ENCODE measurements around the gene DGCR8.

DGCR8 gene

GRCh38 chr22:20093418-20094196 is 13.6 kb downstream of the DGCR8 start:
- no peak for DNase-seq

GRCh38 chr22:20094197-20094807 is 14.3 kb downstream of the DGCR8 start:
- no peak for DNase-seq

GRCh38 chr22:20095521-20095920 is 15.5 kb downstream of the DGCR8 start:
- no peak for DNase-seq

GRCh38 chr22:20096574-20097420 is 16.8 kb downstream of the DGCR8 start:
- no peak for DNase-seq

DNA sequence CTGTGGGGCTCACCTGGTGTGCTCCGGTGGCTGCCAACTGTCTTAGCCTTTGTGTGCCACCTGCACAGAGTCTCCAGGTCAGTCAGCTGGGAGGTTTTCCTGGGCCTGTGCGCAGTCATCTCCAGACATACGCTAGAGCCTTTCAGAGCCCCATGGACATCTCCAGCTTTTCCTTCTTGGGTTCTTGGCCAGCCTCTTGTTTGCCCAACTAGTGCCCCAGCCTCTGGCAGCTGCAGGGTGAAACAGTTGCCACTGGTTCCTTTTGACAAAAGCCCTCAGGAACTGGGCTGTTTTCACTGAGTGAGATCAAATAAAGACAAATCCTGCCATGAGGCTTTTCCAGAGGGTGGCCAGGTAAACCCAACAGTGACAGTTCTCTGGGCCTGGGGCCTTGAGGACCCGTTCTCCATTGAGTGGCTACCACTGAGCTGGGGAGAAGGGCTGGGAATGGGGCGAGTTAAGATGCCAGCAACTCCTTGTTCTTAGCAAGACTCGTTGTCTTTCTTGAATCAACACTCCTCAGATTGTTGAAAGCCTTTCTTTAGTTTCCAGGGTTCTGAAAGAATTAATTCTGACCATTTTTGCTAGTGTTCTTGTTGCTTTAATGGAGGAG is 19.2 kb downstream of the DGCR8 start:
- DNase-seq = no peak

DNA sequence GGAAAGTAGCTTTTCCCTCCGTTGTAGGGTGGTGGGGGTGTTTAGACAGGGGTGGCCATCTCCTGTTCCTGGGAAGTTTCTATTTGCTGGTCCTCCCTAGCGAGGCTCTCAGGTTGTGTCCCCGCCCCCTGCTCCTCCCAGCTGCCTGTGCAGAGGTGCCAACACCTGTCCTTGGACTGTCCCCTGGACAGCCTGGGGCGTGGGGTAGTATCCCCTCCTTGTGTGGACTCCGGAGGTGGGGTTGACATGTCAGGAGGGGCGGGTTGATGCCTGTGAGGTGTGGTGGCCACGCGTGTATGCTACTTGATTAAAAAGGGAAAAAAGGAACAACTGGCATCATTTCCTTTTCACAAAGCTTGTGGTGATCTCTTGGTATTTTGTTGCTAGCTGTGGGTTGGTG is 21.6 kb downstream of the DGCR8 start:
- no peak for DNase-seq

- DNase-seq = no peak
These were observed 22.3 kb downstream of the DGCR8 start for GRCh38 chr22:20102203-20102780.

- DNase-seq = no peak
These were observed 25.6 kb downstream of the DGCR8 start for GRCh38 chr22:20105456-20106204.

DNA sequence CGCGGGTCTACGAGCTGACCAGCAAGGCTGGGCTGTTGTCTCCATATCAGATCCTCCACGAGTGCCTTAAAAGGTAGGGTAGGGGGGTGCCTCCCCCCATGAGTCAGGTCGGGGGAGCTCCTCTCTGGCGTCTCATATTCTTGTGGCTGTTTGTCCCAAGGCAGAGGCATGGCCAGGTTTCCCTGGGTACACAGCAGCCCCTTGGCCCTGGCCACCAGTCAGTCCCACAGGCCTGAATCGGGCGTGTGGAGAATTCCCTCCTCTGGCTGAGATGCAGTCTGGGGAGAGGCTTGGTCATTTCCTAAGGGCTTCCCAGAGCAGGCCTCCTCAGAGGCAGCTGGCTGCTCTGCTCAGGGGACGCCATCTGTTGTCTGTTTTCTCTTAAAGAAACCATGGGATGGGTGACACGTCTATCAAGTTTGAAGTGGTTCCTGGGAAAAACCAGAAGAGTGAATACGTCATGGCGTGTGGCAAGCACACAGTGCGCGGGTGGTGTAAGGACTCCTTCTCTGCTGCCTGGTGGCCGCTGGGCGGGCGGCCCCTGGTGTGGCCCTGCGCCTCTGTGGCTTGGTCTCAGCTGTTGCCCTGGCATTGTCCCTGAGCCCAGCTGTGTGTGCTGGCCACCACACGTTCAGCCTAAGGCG is 26.3 kb downstream of the DGCR8 start:
- DNase-seq = no peak

DNA sequence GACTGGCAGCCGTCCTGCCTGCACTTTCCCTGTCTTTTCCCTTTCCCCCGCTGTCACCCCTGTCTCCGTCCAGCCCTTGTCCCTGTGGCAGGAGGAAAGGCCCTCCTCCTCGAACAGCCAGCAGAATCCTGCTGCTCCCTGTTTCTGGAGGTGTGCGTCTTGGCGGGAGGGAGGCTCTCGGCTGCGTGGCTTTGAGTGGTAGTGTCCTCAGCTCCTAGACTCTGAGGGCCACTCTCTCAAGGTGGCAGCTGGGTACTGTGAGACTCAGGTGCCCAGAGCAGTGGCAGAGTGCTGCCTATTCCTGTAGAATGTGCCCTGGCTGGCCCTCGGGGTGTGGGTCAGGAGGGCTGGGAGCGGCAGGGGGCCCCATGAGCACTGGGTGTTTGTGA is 26.8 kb downstream of the DGCR8 start:
- DNase-seq = no peak

GRCh38 chr22:20107471-20107901 is 27.4 kb downstream of the DGCR8 start:
- no peak for DNase-seq

DNA sequence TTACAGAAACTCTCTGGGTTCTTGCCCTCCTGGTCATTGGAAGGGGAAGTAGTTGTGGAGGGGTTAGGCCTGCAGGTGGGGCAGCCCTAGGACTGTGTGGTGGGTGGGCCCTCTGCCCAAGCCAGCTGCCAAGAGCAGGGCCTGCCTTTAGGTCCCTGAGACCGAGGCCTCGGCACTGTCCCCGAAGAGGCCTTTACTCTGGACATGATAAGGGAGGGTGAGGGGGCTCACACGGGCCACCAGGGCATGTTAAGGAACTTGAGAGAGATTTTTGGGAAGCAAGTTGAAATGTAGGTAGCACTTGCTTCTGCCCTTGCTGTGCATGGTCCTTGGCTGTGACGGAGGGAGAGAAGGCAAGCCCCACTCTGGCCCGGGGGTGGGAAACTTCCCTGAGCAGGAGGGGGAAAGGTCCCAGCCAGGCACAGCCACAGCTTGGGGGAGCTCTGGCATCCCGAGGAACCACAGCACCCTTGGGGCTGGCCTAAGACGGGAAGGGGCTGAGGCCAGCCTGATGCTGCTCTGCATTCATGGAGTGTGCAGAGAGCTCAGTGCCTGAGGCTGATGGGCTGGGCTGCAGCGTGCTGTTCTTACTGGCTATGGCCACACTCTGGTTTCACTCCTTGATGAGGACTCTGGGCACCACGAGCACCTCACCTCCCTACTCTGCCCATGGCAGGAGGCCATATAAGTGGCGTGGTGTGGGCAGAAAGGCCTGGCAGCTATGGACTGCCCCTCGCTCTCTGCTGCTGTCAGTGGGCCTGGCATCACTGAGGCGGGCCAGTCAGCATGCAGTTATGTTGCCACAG is 28.1 kb downstream of the DGCR8 start:
- DNase-seq = no peak

DNA sequence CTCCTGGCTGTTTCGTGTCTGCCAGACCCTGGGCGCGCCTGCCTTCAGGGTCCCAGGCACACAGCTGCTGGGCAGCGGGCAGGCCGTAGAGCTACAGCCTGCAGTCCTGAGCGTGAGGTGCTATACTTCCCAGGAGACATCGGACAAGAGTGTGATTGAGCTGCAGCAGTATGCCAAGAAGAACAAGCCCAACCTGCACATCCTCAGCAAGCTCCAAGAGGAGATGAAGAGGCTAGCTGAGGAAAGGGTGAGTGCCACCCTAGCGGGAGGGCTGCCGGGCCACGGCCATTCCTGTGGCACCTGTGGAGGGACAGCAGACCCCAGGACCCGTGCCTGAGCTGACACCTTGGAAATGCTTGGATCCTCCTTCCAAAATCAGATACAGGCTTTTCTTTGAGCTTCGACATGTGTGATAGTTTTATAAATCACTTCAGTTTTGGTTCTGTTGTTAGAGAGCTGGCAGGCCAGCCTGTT is 28.8 kb downstream of the DGCR8 start:
- no peak for DNase-seq

GRCh38 chr22:20109411-20110358 is 29.6 kb downstream of the DGCR8 start:
- DNase-seq = no peak

GRCh38 chr22:20110359-20110985 is 30.4 kb downstream of the DGCR8 start:
- DNase-seq = no peak

DNA sequence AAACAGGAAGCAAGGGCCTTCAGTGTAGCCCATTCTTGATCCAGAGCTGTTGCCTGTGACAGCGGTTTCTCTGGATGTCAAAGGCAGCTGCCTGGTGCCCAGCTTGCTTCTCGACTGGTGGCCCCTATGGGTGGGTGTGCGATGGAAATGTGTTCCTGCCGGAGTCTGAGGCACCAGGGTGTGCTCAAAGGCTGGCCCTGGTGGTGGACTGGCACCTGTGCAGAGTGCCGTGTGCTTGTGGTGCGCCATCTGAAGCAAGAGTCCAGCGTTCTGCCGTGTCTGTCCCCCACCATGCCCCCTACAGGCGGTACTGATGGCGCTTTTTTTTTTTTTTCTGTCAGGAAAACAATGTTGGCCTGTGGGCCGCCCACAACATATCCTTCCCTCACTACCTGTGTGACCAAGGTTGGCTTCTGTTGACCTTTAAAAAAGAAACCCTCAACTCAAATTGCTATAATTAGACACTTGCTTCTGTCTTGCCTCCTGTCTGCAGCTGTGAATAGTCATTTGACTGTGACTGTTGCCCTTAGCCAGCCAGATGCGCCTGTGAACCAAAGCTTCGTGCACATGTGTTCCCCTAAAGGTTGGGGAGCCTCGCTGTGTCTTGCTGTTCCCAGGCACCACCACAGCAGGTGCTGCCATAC is 31.1 kb downstream of the DGCR8 start:
- DNase-seq = no peak

- no peak for DNase-seq
These were observed 31.9 kb downstream of the DGCR8 start for GRCh38 chr22:20111689-20112622.
